OCI-LY7 (cell line): ENCODE results near the gene CRACR2B. TPM values are rescaled to one million over a fixed set of nuclear protein-coding genes. Genes with fewer than 3 reads are reported as not detected.

Experiments
- BruUV-seq: library from RNA; stranded (reverse); fragments of 400-500 nt; replicated peaks from 2 replicates; lab custom pipeline; 2021; lab: Mats Ljungman, UMichigan
- CTCF ChIA-PET: fragments of 300-600 bp; sonication (Branson Sonifier 250); formaldehyde crosslinking; loops from one replicate; lab custom pipeline; 2022; ENCODE audit warnings: antibody characterized with exemption; ENCODE audit not compliant: unreplicated experiment; lab: Charles Lee
- POLR2A ChIA-PET: fragments of 300-600 bp; sonication (Branson Sonifier 250); formaldehyde crosslinking; loops from one replicate; lab custom pipeline; 2022; ENCODE audit warnings: antibody characterized with exemption; lab: Charles Lee
- DNase-seq: peaks from one replicate; pipeline ENCODE4 v3.0.0-alpha.2; 2015; ENCODE audit warnings: low spot score
- H2AFZ ChIP-seq: fragments of 200-600 bp; sonication (generic), shearing (Covaris generic); 2 replicates; pipeline ENCODE4 v1.6.1; 2014; ENCODE audit warnings: mild to moderate bottlenecking, antibody characterized with exemption, low read length, moderate library complexity
- H3K27ac ChIP-seq: fragments of 200-600 bp; sonication (generic); 2 replicates; pipeline ENCODE4 v1.5.1; 2014; ENCODE audit warnings: mixed run types, low read depth, mild to moderate bottlenecking, moderate library complexity, low read length, inconsistent platforms; ENCODE audit not compliant: poor library complexity, severe bottlenecking
- H3K36me3 ChIP-seq: fragments of 200-600 bp; sonication (generic); 2 replicates; pipeline ENCODE4 v1.6.1; 2014; ENCODE audit warnings: mild to moderate bottlenecking, antibody characterized with exemption, low read length, moderate library complexity, mixed read lengths; ENCODE audit not compliant: insufficient read depth
- H3K4me1 ChIP-seq: fragments of 200-600 bp; sonication (generic); 2 replicates; pipeline ENCODE4 v1.5.1; 2014; ENCODE audit warnings: mild to moderate bottlenecking, low read length; ENCODE audit not compliant: insufficient read depth, poor library complexity, severe bottlenecking
- H3K4me2 ChIP-seq: fragments of 200-600 bp; sonication (generic); 2 replicates; pipeline ENCODE4 v1.6.1; 2014; ENCODE audit warnings: mild to moderate bottlenecking, low read length
- H3K4me3 ChIP-seq: fragments of 200-600 bp; sonication (generic); 2 replicates; pipeline ENCODE4 v1.5.1; 2014; ENCODE audit warnings: mild to moderate bottlenecking, low read depth, low read length; ENCODE audit not compliant: poor library complexity, severe bottlenecking
- H3K79me2 ChIP-seq: fragments of 200-600 bp; sonication (generic); 2 replicates; pipeline ENCODE4 v1.6.1; 2016; ENCODE audit warnings: low read depth, mild to moderate bottlenecking, low read length, moderate library complexity, mixed read lengths; ENCODE audit not compliant: insufficient read depth
- H3K9me2 ChIP-seq: fragments of 200-600 bp; sonication (generic); 2 replicates; pipeline ENCODE4 v1.6.1; 2016; ENCODE audit warnings: mild to moderate bottlenecking, low read length, mixed read lengths; ENCODE audit not compliant: insufficient read depth
- H3K9me3 ChIP-seq: fragments of 200-600 bp; sonication (generic); 2 replicates; pipeline ENCODE4 v1.6.1; 2014; ENCODE audit warnings: mild to moderate bottlenecking, mixed run types, low read length, mixed read lengths
- H4K20me1 ChIP-seq: fragments of 200-600 bp; sonication (generic); 2 replicates; pipeline ENCODE4 v1.6.1; 2014; ENCODE audit warnings: mild to moderate bottlenecking, antibody characterized with exemption, low read length, moderate library complexity, mixed read lengths; ENCODE audit not compliant: insufficient read depth
- EZH2phosphoT487 ChIP-seq: fragments of 200-600 bp; sonication (generic); IDR thresholded peaks from 2 replicates; pipeline ENCODE4 v1.6.1; 2018; ENCODE audit warnings: low read depth, borderline replicate concordance, mild to moderate bottlenecking, mixed run types, antibody characterized with exemption, low read length, moderate library complexity, mixed read lengths
- intact Hi-C: fragments of 100-400 bp; cut with micrococcal nuclease; formaldehyde crosslinking; loops from one replicate; pipeline ENCODE4 v1.10.0; 2022; ENCODE audit not compliant: unreplicated experiment
- total RNA-seq, 2 experiments: library from RNA; depleted of rRNA in 1 of 2; stranded (reverse); fragments of >200 nt in 1 of 2; shearing (Covaris generic) in 1 of 2; gene quantifications; 2 replicates each; pipeline ENCODE4 v1.2.3, GENCODE V29; 2014 to 2022
- TF ChIP-seq, protein P1 (sequence below): fragments of 200-600 bp; sonication (generic); conservative IDR thresholded peaks from 2 replicates; pipeline ENCODE4 v1.5.1; 2014; ENCODE audit warnings: mild to moderate bottlenecking, antibody characterized with exemption, low read length, moderate library complexity, mixed read lengths

The CRACR2B gene
- total RNA-seq, 2 experiments from 2014 or later, result 2.8 to 20.1 TPM

DNA sequence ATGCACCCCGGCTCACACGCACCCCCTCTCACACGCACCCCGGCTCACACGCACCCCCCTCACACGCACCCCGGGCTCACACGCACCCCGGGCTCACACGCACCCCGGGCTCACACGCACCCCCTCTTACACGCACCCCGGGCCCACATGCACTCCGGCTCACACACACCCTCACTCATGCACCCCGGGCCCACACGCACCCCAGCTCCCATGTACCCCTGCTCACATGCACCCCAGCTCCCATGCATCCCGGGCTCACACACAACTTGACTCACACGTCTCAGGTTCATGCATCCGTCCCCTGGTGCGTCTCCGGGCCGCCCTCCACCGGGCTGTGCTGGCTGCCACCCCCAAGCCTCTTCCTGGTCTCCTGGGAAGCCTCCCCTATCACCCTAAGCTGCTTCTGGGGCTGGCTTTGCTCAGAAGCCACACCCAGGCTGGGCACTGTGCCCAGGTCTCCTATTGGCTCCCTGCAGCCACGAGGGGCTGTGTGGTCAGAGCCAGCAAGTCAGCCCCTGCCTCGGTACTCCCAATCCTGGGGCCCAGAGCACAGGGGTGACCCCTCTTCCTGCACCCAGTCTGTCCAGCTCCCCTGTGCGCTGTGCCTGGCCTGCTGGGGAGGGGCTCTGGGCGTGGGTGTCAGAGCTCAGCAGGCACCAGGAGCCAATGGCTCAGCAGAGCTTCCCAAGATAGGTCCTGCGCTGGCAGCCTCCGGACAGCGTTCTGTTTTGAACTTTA, 31.8 kb downstream of the CRACR2B start:
- no peak for TF ChIP-seq EZH2phosphoT487
- TF ChIP-seq, protein P1, sequence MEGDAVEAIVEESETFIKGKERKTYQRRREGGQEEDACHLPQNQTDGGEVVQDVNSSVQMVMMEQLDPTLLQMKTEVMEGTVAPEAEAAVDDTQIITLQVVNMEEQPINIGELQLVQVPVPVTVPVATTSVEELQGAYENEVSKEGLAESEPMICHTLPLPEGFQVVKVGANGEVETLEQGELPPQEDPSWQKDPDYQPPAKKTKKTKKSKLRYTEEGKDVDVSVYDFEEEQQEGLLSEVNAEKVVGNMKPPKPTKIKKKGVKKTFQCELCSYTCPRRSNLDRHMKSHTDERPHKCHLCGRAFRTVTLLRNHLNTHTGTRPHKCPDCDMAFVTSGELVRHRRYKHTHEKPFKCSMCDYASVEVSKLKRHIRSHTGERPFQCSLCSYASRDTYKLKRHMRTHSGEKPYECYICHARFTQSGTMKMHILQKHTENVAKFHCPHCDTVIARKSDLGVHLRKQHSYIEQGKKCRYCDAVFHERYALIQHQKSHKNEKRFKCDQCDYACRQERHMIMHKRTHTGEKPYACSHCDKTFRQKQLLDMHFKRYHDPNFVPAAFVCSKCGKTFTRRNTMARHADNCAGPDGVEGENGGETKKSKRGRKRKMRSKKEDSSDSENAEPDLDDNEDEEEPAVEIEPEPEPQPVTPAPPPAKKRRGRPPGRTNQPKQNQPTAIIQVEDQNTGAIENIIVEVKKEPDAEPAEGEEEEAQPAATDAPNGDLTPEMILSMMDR, result no peak
- H3K4me1 ChIP-seq, result peaks cover 5% of the 10 kb centered on the region
- no TSS peak for BruUV-seq
- no peak overlapping the region for H3K4me3 ChIP-seq
- H3K27ac ChIP-seq, result no peak overlapping the region
- H3K36me3 ChIP-seq, result no peaks in the 10 kb centered on the region
- no peak overlapping the region for H3K4me2 ChIP-seq
- no peaks in the 10 kb centered on the region for H3K9me3 ChIP-seq
- POLR2A ChIA-PET, result no interaction called here
- CTCF ChIA-PET, result no interaction called here
- H2AFZ ChIP-seq, result no peak overlapping the region
- no peaks in the 10 kb centered on the region for H3K9me2 ChIP-seq
- no peak for DNase-seq
- H3K79me2 ChIP-seq, result no peaks in the 10 kb centered on the region
- intact Hi-C loops, result no loop called here
- H4K20me1 ChIP-seq, result no peaks in the 10 kb centered on the region

- Histone ChIP-seq H3K27ac (no peak overlapping the region), H3K9me3 (no peaks in the 10 kb centered on the region), H3K4me2 (no peak overlapping the region), H3K36me3 (no peaks in the 10 kb centered on the region), H4K20me1 (no peaks in the 10 kb centered on the region), H3K4me3 (no peak overlapping the region), H2AFZ (no peak overlapping the region), H3K79me2 (no peaks in the 10 kb centered on the region), H3K4me1 (peaks cover 5% of the 10 kb centered on the region), H3K9me2 (no peaks in the 10 kb centered on the region)
- ChIA-PET POLR2A (no interaction called here), CTCF (no interaction called here)
- no peak for DNase-seq
- intact Hi-C loops, result no loop called here
- no peak for TF ChIP-seq EZH2phosphoT487
- TF ChIP-seq, protein P1, result no peak
- BruUV-seq, result no TSS peak
Measured at GRCh38 chr11:860234-861104, 32.8 kb downstream of the CRACR2B start.
